K562 (cell line): ENCODE results near the gene KCNA10. TPM values are rescaled to one million over a fixed set of nuclear protein-coding genes. Genes with fewer than 3 reads are reported as not detected.

Source experiments
- ATAC-seq: fragments of 200-7000 bp; cut with Tn5 transposase; 3 replicates; pipeline ENCODE4 v1.9.1; 2020; ENCODE audit warnings: moderate library complexity
- BruUV-seq: library from RNA; stranded (reverse); fragments of 400-500 nt; replicated peaks from 2 replicates; lab custom pipeline; 2021; lab: Mats Ljungman, UMichigan
- CTCF ChIA-PET: fragments of 300-600 bp; formaldehyde crosslinking; extraction: SDS; loops from one replicate; lab custom pipeline; 2021; ENCODE audit warnings: low intra/inter-chr PET ratio; lab: Yijun Ruan, JAX
- POLR2A ChIA-PET: fragments of 300-600, 350-650 bp; sonication (Branson Sonifier 250); formaldehyde crosslinking; extraction: SDS; loops from one replicate; lab custom pipeline; 2021; ENCODE audit warnings: antibody characterized with exemption, inconsistent platforms; lab: Yijun Ruan, JAX
- DNase-seq, 4 experiments: peaks; one replicate each; pipeline versions ENCODE4 v3.0.0 to v3.0.0-alpha.2; 2011 to 2018; ENCODE audit warnings: low spot score in 3 of 4, mixed read lengths in 3 of 4; ENCODE audit errors: extremely low read depth in 1 of 4
- FAIRE-seq: peaks from 2 replicates; lab custom pipeline; 2011; peaks lifted over from hg19 to GRCh38; lab: Jason Lieb, UNC
- H2AFZ ChIP-seq: 2 replicates; pipeline ENCODE4 v1.6.0; 2011; ENCODE audit warnings: low read depth, low read length, control low read depth, inconsistent platforms
- H3K27ac ChIP-seq: fragments of 200-600 bp; 3 replicates; pipeline ENCODE4 v1.8.0; 2011; ENCODE audit warnings: low read depth, mild to moderate bottlenecking, control low read depth, inconsistent platforms, low read length, moderate library complexity, mixed read lengths; ENCODE audit errors: extremely low read depth
- H3K27me3 ChIP-seq, 2 experiments: fragments of 300-600 bp in 1 of 2; 2 replicates in 1 of 2; 3 replicates in 1 of 2; pipeline versions ENCODE4 v1.6.0 to v1.8.0; 2011; ENCODE audit warnings: inconsistent platforms in 2 of 2, low read length in 2 of 2, mild to moderate bottlenecking in 1 of 2, mixed read lengths in 1 of 2, moderate library complexity in 1 of 2; ENCODE audit not compliant: control insufficient read depth in 2 of 2, insufficient read depth in 2 of 2
- H3K36me3 ChIP-seq: fragments of 300-600 bp; 3 replicates; pipeline ENCODE4 v1.8.0; 2011; ENCODE audit warnings: mild to moderate bottlenecking, low read length, inconsistent platforms; ENCODE audit not compliant: control insufficient read depth, insufficient read depth
- H3K4me1 ChIP-seq, 2 experiments: fragments of 200-600 bp in 1 of 2; replicated peaks in 1 of 2; 2 replicates in 1 of 2; 3 replicates in 1 of 2; pipeline versions ENCODE4 v1.5.1 to v1.8.0; 2011; ENCODE audit warnings: inconsistent platforms in 2 of 2, low read length in 2 of 2, mild to moderate bottlenecking in 1 of 2, mixed read lengths in 1 of 2, moderate library complexity in 1 of 2; ENCODE audit not compliant: control insufficient read depth in 2 of 2, insufficient read depth in 2 of 2
- H3K4me2 ChIP-seq: 2 replicates; pipeline ENCODE4 v1.6.1; 2011; ENCODE audit warnings: low read length, control low read depth, inconsistent platforms, mixed read lengths; ENCODE audit not compliant: insufficient read depth
- H3K4me3 ChIP-seq: fragments of 200-600 bp; sonication (generic), shearing (Covaris generic); 2 replicates; pipeline ENCODE4 v1.5.1; 2016; ENCODE audit warnings: control low read depth, inconsistent platforms
- H3K79me2 ChIP-seq: fragments of 200-600 bp; 3 replicates; pipeline ENCODE4 v1.8.0; 2011; ENCODE audit warnings: low read length, inconsistent platforms; ENCODE audit not compliant: control insufficient read depth, insufficient read depth
- H3K9ac ChIP-seq, 2 experiments: 2 replicates each; pipeline versions ENCODE4 v1.6.0 to v1.6.1; 2011; ENCODE audit warnings: low read depth in 2 of 2, low read length in 2 of 2, control low read depth in 1 of 2, inconsistent platforms in 1 of 2, mild to moderate bottlenecking in 1 of 2, mixed read lengths in 1 of 2; ENCODE audit not compliant: insufficient read depth in 1 of 2
- H3K9me1 ChIP-seq: one replicate; pipeline ENCODE4 v1.6.0; 2011; ENCODE audit warnings: inconsistent platforms, mild to moderate bottlenecking, low read length, moderate library complexity; ENCODE audit not compliant: control insufficient read depth, insufficient read depth
- H3K9me3 ChIP-seq: replicated peaks from 2 replicates; pipeline ENCODE4 v1.5.1; 2011; ENCODE audit warnings: low read depth, low read length, inconsistent platforms; ENCODE audit not compliant: control insufficient read depth, insufficient read depth
- H4K20me1 ChIP-seq: replicated peaks from 2 replicates; pipeline ENCODE4 v1.6.1; 2011; ENCODE audit warnings: low read length, inconsistent platforms, mixed read lengths; ENCODE audit not compliant: control insufficient read depth, insufficient read depth
- KHSRP ChIP-seq: fragments of 450-650 bp; IDR thresholded peaks from 2 replicates; pipeline ENCODE4 v1.6.1; 2017
- RAD21 ChIP-seq, 2 experiments: fragments of 250-450 bp in 1 of 2; fragments of 450-650 bp in 1 of 2; sonication (Bioruptor Pico) in 1 of 2; formaldehyde crosslinking in 1 of 2; IDR thresholded peaks in 1 of 2; conservative IDR thresholded peaks in 1 of 2; 2 replicates each; pipeline versions ENCODE4 v1.4.0 to v1.8.0; 2020 to 2022; ENCODE audit warnings: mild to moderate bottlenecking in 2 of 2, moderate library complexity in 1 of 2
- ZEB2 ChIP-seq: fragments of 450-650 bp; IDR thresholded peaks from 2 replicates; pipeline ENCODE4 v1.6.1; 2016
- ZNF232 ChIP-seq: sonication (generic); formaldehyde crosslinking; IDR thresholded peaks from 2 replicates; pipeline ENCODE4 v1.8.0; 2022; ENCODE audit warnings: mild to moderate bottlenecking, missing genetic modification reagents
- ZNF444 ChIP-seq: fragments of 250-450 bp; sonication (Bioruptor Pico); IDR thresholded peaks from 2 replicates; pipeline ENCODE4 v1.4.0; 2020; ENCODE audit warnings: mild to moderate bottlenecking, moderate library complexity
- WGBS: fragments of 100-300 bp; shearing (Covaris generic); methylation state at CpG from one replicate; pipeline ENCODE4 v1.1.6; 2016; ENCODE audit warnings: low coverage, mixed read lengths; ENCODE audit not compliant: insufficient coverage; ENCODE audit errors: missing lambda C conversion rate; 5-methylcytosine and 5-hydroxymethylcytosine counted together
- in situ Hi-C: fragments of 300-500 bp; cut with MboI; formaldehyde crosslinking; loops from 4 replicates; pipeline ENCODE4 v1.15.0; 2018; ENCODE audit warnings: inconsistent platforms, mixed read lengths
- intact Hi-C: fragments of 100-400 bp; cut with micrococcal nuclease; formaldehyde crosslinking; loops from 2 replicates; pipeline ENCODE4 v1.14.2; 2022
- polyA plus RNA-seq, 8 experiments: library from polyadenylated mRNA; depleted of rRNA in 4 of 8; stranded (reverse) in 5 of 8; unstranded in 3 of 8; fragments of >200 nt; fragmentation: Nextera tagmentation in 2 of 8; fragmentation: Illumina TruSeq in 1 of 8; extraction: Ambion mirVana in 2 of 8; extraction: Trizol in 1 of 8; gene quantifications; 2 replicates each; pipeline versions ENCODE4 v1.2.1 to v1.2.3, GENCODE V29; 2011 to 2014; ENCODE audit warnings: inconsistent platforms in 1 of 8, missing spikeins in 1 of 8
- total RNA-seq, 7 experiments: library from RNA; depleted of rRNA in 6 of 7; stranded (reverse); fragments of >200 nt in 6 of 7; fragmentation: Illumina TruSeq in 2 of 7; extraction: Trizol in 2 of 7; gene quantifications; 2 replicates each; pipeline versions ENCODE4 v1.2.1 to v1.2.3, GENCODE V29; 2011 to 2021; ENCODE audit warnings: low replicate concordance in 1 of 7
- TF ChIP-seq, protein P1 (sequence below), 2 experiments: fragments of 450-650 bp; IDR thresholded peaks; 2 replicates each; pipeline ENCODE4 v1.6.1; 2016; ENCODE audit warnings: mild to moderate bottlenecking in 2 of 2, borderline replicate concordance in 1 of 2, low read depth in 1 of 2, moderate library complexity in 1 of 2
- TF ChIP-seq, protein P2 (sequence below), 2 experiments: fragments of 450-650 bp; conservative IDR thresholded peaks; 2 replicates each; pipeline ENCODE4 v1.6.1; 2017; ENCODE audit warnings: mild to moderate bottlenecking in 2 of 2, moderate library complexity in 2 of 2

The KCNA10 gene
- total and polyA plus RNA-seq, 9 of the 15 experiments (the other 6 are each of a cell fraction or from before 2014, with no cell fraction given): not detected

DNA sequence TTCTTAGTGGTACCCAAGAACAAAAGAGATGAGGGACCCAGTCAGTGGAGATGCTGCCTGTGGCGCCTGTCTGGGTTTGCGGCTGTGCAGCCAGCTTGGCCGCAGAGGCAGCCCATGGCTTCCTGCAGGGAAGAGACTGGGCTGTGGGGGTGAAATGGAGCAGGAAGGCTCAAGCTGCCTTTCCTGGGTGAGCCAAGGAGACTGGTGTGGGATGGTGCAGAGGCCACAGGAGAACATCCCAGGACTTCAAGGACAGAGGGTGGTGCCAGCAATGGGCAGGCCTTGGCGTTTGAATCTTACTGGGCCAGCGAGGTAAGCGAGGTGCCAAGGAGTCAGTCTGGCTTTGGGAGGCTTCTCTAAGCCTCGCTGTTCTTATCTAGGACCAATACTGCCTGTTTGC, 26.4 kb downstream of the KCNA10 start:
- Histone ChIP-seq H3K9me1 (no peaks in the 10 kb centered on the region), H3K27ac (no peak overlapping the region), H3K4me1 (peaks cover 0 to 12% of the 10 kb centered on the region in 2 experiments; a peak in 2 of 5 replicates), H3K9me3 (no peaks in the 10 kb centered on the region), H3K27me3 (peaks cover 10 to 49% of the 10 kb centered on the region in 2 experiments; a peak in 3 of 5 replicates), H3K9ac (no peak overlapping the region), H2AFZ (no peak overlapping the region), H3K79me2 (no peaks in the 10 kb centered on the region), H3K4me2 (no peak overlapping the region), H3K36me3 (no peaks in the 10 kb centered on the region), H4K20me1 (peaks cover 17% of the 10 kb centered on the region; the same call in 1 of the 2 replicates), H3K4me3 (no peak overlapping the region)
- BruUV-seq: no TSS peak
- ChIA-PET POLR2A (interaction anchor here (0.7 kb wide), 1 partner anchor 30 kb away, joined by 3 read pairs; no protein-coding TSS in a partner anchor), CTCF (no interaction called here)
- ATAC-seq (no peak), FAIRE-seq (no peak), DNase-seq (no peak)
- in situ Hi-C loops: no loop called here
- intact Hi-C loops: no loop called here
- TF ChIP-seq RAD21 (CRISPR knock-in tag; conservative IDR thresholded peaks at IDR 0.05 in 1 of 2, IDR thresholded peaks at IDR 0.05 in 1 of 2): no peak
- TF ChIP-seq, protein P1, sequence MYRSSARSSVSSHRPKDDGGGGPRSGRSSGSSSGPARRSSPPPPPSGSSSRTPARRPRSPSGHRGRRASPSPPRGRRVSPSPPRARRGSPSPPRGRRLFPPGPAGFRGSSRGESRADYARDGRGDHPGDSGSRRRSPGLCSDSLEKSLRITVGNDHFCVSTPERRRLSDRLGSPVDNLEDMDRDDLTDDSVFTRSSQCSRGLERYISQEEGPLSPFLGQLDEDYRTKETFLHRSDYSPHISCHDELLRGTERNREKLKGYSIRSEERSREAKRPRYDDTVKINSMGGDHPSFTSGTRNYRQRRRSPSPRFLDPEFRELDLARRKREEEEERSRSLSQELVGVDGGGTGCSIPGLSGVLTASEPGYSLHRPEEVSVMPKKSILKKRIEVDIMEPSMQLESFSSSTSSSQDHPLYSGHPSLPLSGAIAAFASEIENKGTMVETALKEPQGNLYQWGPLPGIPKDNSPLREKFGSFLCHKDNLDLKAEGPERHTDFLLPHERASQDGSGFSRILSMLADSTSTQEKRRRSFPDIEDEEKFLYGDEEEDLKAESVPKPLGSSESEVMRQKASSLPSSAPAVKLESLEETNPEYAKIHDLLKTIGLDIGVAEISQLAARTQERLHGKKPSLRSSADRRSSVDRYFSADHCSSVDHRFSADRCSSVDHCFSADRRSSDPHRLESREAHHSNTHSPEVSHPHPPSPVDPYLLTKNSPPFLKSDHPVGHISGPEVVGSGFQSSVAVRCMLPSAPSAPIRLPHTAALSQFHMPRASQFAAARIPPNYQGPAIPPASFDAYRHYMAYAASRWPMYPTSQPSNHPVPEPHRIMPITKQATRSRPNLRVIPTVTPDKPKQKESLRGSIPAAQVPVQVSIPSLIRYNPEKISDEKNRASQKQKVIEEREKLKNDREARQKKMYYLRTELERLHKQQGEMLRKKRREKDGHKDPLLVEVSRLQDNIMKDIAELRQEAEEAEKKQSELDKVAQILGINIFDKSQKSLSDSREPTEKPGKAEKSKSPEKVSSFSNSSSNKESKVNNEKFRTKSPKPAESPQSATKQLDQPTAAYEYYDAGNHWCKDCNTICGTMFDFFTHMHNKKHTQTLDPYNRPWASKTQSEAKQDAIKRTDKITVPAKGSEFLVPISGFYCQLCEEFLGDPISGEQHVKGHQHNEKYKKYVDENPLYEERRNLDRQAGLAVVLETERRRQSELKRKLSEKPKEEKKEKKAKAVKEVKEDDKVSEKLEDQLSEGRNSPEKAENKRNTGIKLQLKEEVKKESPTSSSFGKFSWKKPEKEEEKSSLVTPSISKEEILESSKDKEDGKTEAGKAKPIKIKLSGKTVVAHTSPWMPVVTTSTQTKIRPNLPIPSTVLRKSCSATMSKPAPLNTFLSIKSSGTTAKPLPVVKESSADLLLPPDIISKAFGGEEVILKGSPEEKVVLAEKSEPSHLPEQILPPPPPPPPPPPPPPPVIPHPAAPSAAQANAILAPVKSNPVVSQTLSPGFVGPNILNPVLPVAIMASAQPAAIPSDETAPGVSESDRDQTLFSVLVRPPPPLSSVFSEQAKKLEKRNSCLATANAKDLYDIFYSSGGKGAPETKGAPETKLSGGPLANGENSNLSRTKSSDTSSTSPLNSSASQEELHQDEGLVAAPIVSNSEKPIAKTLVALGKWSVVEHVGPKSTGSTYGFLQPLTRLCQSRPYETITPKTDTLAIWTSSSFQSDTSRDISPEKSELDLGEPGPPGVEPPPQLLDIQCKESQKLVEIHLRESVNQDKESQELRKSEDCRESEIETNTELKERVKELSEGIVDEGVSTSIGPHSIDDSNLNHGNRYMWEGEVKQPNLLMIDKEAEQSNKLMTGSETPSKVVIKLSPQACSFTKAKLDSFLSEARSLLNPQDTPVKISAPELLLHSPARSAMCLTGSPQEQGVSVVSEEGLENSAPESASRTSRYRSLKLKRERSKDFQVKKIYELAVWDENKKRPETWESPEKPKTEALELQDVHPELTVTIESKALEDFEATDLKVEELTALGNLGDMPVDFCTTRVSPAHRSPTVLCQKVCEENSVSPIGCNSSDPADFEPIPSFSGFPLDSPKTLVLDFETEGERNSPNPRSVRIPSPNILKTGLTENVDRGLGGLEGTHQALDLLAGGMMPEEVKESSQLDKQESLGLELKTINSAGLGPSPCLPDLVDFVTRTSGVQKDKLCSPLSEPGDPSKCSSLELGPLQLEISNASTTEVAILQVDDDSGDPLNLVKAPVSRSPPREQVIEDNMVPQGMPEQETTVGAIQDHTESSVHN (IDR thresholded peaks at IDR 0.05; ENCODE audit: borderline replicate concordance in 1 of 2, low read depth in 1 of 2): no peak
- no peak for TF ChIP-seq ZNF232 (CRISPR knock-in tag)
- TF ChIP-seq, protein P2, sequence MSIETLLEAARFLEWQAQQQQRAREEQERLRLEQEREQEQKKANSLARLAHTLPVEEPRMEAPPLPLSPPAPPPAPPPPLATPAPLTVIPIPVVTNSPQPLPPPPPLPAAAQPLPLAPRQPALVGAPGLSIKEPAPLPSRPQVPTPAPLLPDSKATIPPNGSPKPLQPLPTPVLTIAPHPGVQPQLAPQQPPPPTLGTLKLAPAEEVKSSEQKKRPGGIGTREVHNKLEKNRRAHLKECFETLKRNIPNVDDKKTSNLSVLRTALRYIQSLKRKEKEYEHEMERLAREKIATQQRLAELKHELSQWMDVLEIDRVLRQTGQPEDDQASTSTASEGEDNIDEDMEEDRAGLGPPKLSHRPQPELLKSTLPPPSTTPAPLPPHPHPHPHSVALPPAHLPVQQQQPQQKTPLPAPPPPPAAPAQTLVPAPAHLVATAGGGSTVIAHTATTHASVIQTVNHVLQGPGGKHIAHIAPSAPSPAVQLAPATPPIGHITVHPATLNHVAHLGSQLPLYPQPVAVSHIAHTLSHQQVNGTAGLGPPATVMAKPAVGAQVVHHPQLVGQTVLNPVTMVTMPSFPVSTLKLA (conservative IDR thresholded peaks at IDR 0.05): no peak
- no peak for TF ChIP-seq ZNF444 (CRISPR knock-in tag)
- no peak for TF ChIP-seq ZEB2
- TF ChIP-seq KHSRP: no peak
- 17% methylated on average over 7 of the region's 7 CpGs for WGBS
